NCI-H1436 (cell line): Measurements from ENCODE around the gene MRPS26.
A peak's percentile ranks its signal among the peaks of the same experiment; 100 is the strongest.
"Not testable (repeated sequence)": the region's sequence is repeated elsewhere in the genome, so short reads cannot be mapped to it uniquely, and the experiment has no call there.

Experiments
- DNase-seq: peaks from one replicate; lab custom pipeline; 2025; lab: John Stamatoyannopoulos, UW

The MRPS26 gene

GRCh38 chr20:3042625-3043024 lies 3.2 kb upstream of the MRPS26 start:
- no peak for DNase-seq

- no peak for DNase-seq
Observed at GRCh38 chr20:3043322-3043721, 2.5 kb upstream of the MRPS26 start, which contains the start of gene GNRH2. TSS of gene GNRH2 (plus strand) at chr20:3043622. CDS start at chr20:3044415, 793 bp downstream.

GRCh38 chr20:3044336-3044965 lies 1.4 kb upstream of the MRPS26 start:
- no peak for DNase-seq

- no peak for DNase-seq
Observed at GRCh38 chr20:3045042-3045815, 623 bp upstream of the MRPS26 start.

GRCh38 chr20:3046677-3047462 lies 1.0 kb downstream of the MRPS26 start:
- peak; percentile 76 for DNase-seq

GRCh38 chr20:3047486-3048419 lies 1.9 kb downstream of the MRPS26 start:
- no peak for DNase-seq

GRCh38 chr20:3051385-3052019 lies 5.7 kb downstream of the MRPS26 start:
- DNase-seq: no peak

GRCh38 chr20:3059489-3059888 lies 13.6 kb downstream of the MRPS26 start:
- no peak for DNase-seq

GRCh38 chr20:3064119-3064518 lies 18.3 kb downstream of the MRPS26 start:
- not testable (repeated sequence) for DNase-seq

GRCh38 chr20:3067139-3068014 lies 21.5 kb downstream of the MRPS26 start:
- DNase-seq: no peak

GRCh38 chr20:3068075-3068474 lies 22.2 kb downstream of the MRPS26 start:
- no peak for DNase-seq

GRCh38 chr20:3068986-3069900 lies 23.4 kb downstream of the MRPS26 start:
- DNase-seq: peak; percentile 73

- DNase-seq: no peak
Observed at GRCh38 chr20:3070725-3071124, 24.9 kb downstream of the MRPS26 start.

GRCh38 chr20:3071266-3071609 lies 25.4 kb downstream of the MRPS26 start:
- no peak for DNase-seq

GRCh38 chr20:3071610-3072529 lies 26.0 kb downstream of the MRPS26 start, which contains the start of gene OXT:
TSS of gene OXT (plus strand) at chr20:3071620. CDS start at chr20:3071656, 36 bp downstream.
- DNase-seq: no peak

- DNase-seq: no peak
Observed at GRCh38 chr20:3072530-3073250, 26.8 kb downstream of the MRPS26 start.

GRCh38 chr20:3073251-3073643 lies 27.4 kb downstream of the MRPS26 start:
- DNase-seq: not testable (repeated sequence)
